ENCODE results near the gene FADS3.
A peak's percentile ranks its signal among the peaks of the same experiment; 100 is the strongest.

The FADS3 gene

DNA sequence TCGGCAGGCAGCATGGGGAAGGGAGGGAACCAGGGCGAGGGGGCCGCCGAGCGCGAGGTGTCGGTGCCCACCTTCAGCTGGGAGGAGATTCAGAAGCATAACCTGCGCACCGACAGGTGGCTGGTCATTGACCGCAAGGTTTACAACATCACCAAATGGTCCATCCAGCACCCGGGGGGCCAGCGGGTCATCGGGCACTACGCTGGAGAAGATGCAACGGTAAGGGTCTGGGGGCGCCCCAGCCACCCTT is 63.0 kb downstream of the FADS3 start:
- DNase-seq (ENCODE audit: extremely low read depth, low read depth), result no peak
- no peak for TF ChIP-seq CTCF (IDR thresholded peaks at IDR 0.05; ENCODE audit: low read depth, low read length)

- TF ChIP-seq CTCF (IDR thresholded peaks at IDR 0.05; ENCODE audit: low read depth, low read length), result 0 out of 2 replicates have a peak, but pooled peaks have one; percentile 2
Observed at GRCh38 chr11:61827571-61828378, 63.6 kb downstream of the FADS3 start, which contains the start of gene FADS2. FADS2 (plus strand) TSS chr11:61828300; CDS start chr11:61828391, 91 bp downstream.

DNA sequence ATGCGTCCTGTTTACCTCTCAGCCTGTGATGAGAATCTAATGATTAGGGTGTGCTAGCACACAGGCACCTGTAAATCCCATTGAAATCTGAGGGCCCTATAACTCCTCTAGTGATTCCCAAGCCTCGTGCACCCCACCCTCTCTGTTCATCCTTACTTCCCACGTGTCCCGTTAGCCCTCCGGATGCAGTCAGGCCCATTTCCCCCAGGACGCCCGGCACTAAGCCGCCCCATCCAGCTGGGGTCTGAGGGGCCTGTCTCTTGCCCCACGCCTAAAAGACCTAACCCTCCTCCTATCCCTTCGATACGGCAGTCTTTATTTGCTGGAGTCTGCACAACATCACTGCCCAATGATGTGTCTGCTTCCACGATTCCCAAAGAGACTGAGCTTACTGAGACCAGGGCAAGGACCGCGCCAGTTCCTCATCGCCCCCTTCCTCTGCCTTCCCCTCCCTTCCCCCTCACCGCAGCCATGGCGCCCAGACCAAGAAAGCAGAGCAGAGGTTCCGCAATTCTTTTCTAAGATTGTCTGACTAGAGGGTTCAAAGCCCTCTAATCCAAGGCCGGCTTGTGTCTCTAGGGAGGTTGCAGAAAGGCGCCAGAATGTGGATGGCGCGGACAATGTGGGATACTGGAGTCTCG is 64.3 kb downstream of the FADS3 start:
- TF ChIP-seq CTCF (IDR thresholded peaks at IDR 0.05; ENCODE audit: low read depth, low read length), result no peak
- no peak for DNase-seq (ENCODE audit: extremely low read depth, low read depth)

More at GRCh38 chr11:61827571-61828378, 63.6 kb downstream of the FADS3 start, which contains the start of gene FADS2:
- peak; percentile 91 for DNase-seq (ENCODE audit: extremely low read depth, low read depth)
